ENCODE data around the gene SBK2.

- TF ChIP-seq, protein P1, sequence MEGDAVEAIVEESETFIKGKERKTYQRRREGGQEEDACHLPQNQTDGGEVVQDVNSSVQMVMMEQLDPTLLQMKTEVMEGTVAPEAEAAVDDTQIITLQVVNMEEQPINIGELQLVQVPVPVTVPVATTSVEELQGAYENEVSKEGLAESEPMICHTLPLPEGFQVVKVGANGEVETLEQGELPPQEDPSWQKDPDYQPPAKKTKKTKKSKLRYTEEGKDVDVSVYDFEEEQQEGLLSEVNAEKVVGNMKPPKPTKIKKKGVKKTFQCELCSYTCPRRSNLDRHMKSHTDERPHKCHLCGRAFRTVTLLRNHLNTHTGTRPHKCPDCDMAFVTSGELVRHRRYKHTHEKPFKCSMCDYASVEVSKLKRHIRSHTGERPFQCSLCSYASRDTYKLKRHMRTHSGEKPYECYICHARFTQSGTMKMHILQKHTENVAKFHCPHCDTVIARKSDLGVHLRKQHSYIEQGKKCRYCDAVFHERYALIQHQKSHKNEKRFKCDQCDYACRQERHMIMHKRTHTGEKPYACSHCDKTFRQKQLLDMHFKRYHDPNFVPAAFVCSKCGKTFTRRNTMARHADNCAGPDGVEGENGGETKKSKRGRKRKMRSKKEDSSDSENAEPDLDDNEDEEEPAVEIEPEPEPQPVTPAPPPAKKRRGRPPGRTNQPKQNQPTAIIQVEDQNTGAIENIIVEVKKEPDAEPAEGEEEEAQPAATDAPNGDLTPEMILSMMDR (IDR thresholded peaks at IDR 0.05), result no peak
- TF ChIP-seq YY1 (IDR thresholded peaks at IDR 0.05; ENCODE audit: low read depth) (no peak), SIN3A (IDR thresholded peaks at IDR 0.05; ENCODE audit: borderline replicate concordance, low read depth, low read length) (peak; percentile 82), MXI1 (IDR thresholded peaks at IDR 0.05; ENCODE audit: low read depth, low read length) (peak; percentile 31; the same call in 1 of the 2 replicates), FOXJ3 (CRISPR knock-in tag; IDR thresholded peaks at IDR 0.05) (no peak)
These were observed 49.7 kb downstream of the SBK2 start for GRCh38 chr19:55486971-55487923.
